Bronchus fibroblast of lung (primary cell): ENCODE results near the gene TLL1. TPM values are rescaled to one million over a fixed set of nuclear protein-coding genes. Genes with fewer than 3 reads are reported as not detected.

ENCODE experiments used
- total RNA-seq: library from RNA; depleted of rRNA; stranded (reverse); fragments of >200 nt; gene quantifications from 2 replicates; pipeline ENCODE4 v1.2.3, GENCODE V29; 2015

The TLL1 gene
- under 0.01 and 0.15 TPM in 2 replicates for total RNA-seq

DNA sequence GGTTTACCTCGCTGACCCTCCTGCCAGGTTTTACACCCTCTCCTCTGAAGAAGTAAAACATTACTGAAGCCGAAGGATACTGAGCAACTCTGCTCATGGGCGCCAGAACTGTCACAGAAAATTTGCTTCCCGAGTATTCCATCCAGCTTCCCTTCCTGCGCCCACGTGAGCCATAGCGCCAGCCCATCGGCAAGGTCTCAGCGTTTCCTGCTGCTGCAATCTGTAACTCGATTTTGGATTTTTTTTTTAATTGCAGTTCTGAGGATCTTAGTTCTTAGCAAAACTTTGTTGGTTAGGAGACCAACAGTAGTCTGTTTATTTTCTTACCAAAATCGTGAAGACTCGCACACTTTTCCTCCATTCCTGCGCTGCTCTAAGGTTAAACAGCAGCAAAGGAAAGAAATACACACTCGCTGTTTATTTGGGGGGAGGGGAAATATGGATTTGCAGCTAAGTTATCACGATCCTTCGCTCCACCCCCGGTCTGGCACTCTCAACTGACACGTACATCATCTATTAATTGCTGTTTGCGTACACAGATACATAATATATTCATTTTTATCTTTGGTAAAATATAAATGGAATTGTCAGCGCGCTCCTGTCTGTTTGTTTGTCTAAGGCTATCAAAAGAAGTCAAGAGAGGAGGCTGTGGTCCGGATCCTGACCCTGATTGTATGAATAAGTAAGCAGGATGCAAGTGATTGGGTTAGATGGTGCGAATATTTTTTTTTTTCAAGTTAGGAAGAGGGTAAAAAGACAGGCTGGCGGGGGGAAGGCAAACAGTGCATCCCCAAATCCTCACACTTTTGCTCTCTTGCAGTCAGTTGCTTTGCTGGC, at the start of gene TLL1:
Gene TLL1 (plus strand): TSS at position 777 of the 837 bp plus-strand sequence. CDS start 668 bp downstream, outside the sequence.

